DMS53 treated with DMSO at 0.1 percent for 48 hours (cell line): Measurements from ENCODE around the gene TANC1.
A peak's percentile ranks its signal among the peaks of the same experiment; 100 is the strongest.
"Not testable (repeated sequence)": the region's sequence is repeated elsewhere in the genome, so short reads cannot be mapped to it uniquely, and the experiment has no call there.

Experiments
- DNase-seq: peaks from one replicate; lab custom pipeline; 2025; ENCODE audit not compliant: unreplicated experiment; lab: John Stamatoyannopoulos, UW

The TANC1 gene

DNA sequence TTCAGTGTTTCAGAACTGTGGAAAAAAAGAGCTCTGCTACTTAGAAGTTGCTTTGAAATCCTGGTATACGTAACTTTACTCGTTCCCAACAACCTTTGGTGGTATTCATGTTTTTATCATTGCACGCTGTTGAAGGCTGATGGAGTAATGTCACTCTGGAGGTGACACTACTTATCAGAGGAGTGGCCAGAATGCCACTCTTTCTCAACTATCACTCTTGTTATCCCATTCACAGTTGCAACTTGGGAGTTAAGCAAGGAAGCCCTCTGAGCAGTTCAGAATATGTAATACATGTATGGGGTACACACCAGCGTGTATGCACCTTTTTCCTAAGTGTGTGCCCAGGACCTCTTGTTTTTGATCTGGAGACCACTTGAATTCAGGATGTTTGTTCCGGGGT, 53.6 kb downstream of the TANC1 start:
- no peak for DNase-seq

DNA sequence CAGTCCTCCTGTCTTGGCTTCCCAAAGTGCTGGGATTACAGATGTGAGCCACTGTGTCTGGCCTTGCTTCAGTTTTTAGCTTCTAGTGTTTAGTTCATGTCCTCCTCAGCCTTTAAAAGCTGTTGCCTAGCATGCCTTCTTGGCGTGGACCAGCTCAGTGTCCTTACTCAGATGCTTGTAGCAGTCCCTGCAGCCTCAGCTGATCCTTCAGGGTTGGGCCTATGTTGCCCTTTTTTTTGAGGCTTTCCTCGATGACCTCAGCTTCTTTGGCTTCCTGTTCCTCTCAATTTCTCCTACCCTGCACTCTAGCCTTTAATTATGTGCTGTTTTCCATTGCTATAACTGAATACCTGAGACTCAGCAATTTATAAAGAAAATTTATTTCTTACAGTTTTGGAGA, 57.7 kb downstream of the TANC1 start:
- no peak for DNase-seq

DNA sequence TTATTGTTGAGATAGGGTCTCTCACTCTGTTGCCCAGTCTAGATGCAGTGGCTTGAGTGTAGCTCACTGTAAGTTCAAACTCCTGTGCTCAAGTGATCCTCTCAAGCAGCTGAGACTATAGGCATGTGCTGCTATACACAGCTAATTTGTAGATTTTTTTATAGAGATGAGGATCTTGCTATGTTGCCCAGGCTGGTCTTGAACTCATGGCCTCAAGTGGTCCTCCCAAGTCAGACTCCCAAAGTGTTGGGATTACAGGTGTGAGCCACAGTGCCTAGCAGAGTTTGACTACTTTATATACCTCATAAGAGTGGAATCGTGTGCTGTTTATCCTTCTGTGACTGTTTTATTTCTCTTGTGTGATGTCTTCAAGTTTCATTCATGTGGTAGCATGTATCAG, 60.3 kb downstream of the TANC1 start:
- DNase-seq, result no peak

DNA sequence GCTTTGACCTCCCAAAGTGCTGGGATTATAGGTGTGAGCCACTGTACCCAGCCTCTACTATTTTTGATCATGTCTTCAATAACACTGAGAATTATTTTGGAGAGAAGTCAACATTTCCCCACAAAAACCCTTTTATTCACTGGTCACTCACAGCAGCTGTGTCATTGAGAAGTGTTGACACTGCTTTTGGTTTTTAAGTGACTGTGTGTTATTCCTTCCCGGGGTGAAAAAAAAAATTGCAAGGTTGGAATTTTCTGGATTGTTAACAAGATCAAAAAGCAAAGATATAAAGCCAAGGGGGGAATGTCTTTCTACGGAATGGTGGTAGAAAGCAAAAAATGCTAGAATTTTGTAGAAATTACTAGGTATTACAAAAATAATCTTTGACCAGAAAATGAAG, 61.5 kb downstream of the TANC1 start:
- DNase-seq, result no peak

DNA sequence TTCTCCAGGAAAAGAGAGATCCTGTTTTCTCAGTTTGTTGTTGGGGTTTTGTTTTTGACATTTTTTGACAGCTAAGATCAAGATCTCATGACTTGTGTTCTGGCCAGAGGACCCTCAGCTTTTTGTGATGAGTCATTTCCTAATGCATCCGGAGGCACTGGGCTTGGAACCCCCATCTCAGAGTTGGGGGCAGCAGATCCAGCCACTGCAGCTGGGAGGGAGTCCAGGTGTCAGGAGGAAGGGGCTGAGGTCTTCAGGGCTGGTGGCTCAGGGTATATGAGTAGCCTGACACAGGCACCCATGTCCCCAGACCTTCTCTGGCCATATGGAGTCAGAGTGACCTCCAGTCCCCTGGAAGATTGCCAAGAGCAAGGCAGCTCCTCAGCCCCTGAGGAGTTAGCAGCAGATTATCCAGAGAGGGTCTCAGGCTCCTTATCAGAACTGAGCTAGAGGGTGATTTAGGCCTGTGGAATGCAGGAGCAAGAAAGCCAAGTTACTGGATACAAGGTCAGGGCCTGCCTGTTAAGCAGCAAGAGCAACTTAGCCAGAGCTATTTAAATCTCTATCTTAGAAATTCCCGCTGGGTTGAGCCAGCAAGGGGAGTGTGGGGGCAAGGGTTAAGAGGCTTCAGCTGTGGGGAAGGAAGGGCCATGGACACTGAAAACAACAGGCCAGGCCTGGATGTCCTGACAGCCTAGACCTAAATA, 62.4 kb downstream of the TANC1 start:
- DNase-seq, result no peak

DNA sequence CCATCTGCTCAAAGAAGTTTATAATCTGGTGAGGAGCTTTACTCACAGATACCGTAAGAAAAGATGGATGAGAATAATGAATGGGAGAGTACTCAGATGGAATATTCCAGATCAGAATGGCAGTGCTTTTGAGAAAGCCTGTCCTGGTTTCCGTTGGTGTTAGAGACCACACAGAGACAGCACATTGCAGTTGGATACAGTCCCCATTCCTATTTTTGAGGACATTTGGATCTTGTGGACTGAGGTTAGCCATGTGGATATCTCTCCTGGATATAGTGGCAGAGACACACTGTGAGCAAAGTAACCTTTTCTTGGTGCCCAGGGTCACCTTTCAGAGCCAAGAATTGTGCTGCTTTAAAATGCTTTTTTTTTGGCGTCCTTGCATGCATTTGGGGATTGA, 63.7 kb downstream of the TANC1 start:
- DNase-seq, result no peak

DNA sequence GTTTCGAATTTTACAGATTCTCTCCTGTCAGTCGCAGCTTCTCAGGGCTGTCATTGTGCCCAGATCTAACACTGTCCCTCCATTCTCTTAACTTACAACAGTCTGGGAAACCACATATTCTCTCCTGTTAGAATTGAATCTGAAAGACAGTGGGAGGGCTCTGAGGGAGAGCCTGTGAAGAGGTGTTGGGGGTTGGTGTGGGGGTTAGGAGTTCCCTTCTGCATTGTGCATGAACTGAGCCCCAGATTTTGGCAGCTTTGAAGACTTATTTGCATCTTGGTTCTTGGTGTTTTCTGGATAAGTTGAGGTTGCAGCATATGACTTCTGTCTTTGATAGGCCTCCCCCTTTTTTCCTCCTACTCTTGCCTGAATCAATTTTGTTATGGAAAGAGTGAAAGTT, 64.1 kb downstream of the TANC1 start:
- no peak for DNase-seq

DNA sequence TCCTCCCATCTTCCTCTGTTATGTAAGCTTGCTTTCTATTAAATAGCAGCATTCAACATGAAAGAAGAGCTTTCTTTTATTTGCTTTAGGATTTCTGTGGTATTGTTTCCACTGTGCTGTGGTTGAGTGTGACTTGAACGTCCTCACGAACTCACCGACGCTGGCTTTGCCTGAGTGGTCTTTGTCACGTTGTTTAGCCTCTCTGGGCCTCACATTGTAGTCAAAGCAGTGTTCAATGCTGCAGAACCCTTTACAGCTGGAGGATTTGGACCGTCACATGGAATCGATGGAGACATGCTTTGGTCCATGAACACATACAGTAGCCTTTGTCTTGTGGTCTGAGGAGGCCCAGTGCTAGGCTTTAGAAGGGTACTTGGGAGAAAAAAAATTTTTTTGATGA, 66.3 kb downstream of the TANC1 start:
- DNase-seq, result peak; percentile 68

DNA sequence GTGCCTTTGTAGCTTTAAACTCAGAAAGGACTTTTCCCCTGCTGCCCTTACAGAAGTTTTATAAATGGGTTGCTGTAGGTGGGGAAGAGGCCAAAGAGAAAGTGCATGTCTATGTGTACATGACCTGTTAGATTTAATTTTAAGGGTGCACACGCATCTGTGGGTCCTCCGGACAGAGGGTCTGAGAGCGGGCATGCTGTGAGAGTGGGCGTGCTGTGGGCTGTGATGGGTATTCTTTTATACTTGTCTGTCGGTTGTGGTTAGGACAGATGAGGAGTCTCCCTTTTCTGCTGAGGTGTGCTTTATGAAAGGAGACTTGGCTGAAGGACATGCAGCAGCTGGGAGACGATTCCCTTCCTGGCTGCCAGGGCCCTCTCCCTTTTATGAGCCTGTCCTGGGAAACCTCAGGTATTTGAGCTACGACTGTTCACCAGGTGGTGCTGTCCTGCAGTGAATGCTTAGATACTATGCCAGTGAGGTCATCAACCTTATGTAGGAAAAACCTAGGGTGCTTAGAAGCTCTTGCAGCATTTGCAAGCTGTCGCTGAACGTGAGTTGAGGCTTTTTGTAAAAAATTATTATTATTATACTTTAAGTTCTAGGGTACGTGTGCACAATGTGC, 67.5 kb downstream of the TANC1 start:
- peak; percentile 90 for DNase-seq

DNA sequence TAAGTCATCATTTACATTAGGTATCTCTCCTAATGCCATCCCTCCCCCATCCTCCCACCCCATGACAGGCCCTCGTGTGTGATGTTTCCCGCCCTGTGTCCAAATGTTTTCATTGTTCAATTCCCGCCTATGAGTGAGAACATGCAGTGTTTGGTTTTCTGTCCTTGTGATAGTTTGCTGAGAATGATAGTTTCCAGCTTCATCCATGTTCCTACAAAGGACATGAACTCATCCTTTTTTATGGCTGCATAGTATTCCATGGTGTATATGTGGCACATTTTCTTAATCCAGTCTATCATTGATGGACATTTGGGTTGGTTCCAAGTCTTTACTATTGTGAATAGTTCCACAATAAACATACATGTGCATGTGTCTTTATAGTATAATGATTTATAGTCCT, 68.0 kb downstream of the TANC1 start:
- DNase-seq, result not testable (repeated sequence)

DNA sequence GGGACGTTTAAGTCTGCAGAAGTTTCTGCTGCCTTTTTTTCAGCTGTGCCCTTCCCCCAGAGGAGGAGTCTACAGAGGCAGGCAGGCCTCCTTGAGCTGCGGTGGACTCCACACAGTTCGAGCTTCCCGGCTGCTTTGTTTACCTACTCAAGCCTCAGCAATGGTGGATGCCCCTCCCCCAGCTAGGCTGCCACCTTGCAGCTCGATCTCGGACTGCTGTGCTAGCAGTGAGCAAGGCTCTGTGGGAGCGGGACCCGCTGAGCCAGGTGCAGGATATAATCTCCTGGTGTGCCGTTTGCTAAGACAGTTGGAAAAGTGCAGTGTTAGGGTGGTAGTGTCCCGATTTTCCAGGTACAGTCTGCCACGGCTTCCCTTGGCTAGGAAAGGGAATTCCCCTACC, 72.9 kb downstream of the TANC1 start:
- DNase-seq, result not testable (repeated sequence)

DNA sequence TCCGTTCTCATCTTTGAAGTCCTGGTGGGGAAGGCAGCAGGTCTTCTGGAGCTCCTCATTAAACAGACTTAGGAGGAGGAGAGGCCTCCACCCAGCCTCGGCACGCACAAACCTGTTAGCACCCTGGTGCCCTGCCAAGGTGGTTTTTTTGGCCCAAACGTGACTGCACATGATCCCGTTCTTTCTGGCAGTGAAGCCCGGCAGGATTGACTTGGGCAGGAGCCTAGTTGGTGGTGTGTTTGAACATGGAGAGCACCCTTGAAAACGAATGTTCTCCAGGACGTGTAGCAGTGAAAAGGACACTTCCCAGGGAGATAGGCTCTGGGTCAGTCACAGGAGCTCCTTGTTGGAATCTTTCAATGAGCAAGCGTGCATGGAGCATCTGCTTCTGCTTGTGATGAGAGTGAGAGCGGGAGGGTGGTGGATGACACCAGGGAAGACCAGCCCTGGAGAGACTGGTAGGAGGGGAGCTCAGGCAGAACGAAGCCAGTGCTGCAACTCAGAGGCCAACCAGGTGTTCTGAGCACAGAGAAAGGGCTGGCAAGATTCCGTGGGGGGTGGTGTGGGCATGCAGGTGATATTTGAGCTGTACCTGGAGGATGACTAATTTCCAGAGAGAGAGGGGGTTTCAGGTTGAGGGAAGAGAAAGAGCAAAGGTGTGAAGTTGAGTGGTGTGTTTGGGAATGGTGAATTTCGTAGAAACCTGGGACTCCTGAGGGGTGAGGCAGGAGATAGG, 73.8 kb downstream of the TANC1 start:
- DNase-seq, result no peak

DNA sequence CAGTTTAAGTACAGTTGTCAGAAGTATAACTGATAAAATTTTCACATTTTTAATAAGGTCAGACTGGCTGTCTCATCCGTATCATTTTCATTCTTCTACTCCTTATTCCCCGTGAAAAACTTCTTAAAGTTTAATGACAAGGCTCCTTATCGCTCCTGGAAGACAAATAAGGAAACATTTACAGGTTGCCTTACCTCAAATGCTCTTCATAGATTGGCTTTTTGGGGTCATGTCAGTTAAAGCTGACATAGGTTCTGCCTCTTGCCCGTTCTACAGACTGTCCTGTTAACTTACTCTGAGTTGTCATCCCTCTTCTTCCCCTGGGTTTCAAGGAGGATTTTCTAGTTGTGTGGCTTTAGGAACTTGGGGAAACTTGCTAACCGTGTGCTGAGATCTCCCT, 75.3 kb downstream of the TANC1 start:
- no peak for DNase-seq

DNA sequence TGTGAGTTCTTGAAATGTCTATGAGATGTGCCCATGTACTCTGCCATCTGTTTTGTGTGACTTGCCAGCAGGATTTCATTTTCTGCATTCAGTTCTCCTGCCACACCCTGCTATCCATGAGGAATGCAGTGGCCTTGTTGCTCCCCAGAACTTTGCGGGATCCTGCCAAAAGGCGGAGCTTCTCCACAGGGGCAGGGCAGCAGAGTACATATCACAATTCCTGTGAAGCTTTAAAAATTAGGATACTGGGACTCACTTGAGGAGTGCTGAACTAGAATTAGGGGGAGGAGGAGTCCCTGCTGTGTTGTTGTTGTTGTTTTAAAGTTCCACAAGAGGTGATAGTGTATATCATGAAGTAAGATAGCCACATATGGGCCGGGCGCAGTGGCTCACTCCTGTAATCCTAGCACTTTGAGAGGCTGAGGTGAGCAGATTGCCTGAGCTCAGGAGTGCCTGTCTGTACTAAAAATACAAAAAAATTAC, 76.4 kb downstream of the TANC1 start:
- DNase-seq, result no peak

DNA sequence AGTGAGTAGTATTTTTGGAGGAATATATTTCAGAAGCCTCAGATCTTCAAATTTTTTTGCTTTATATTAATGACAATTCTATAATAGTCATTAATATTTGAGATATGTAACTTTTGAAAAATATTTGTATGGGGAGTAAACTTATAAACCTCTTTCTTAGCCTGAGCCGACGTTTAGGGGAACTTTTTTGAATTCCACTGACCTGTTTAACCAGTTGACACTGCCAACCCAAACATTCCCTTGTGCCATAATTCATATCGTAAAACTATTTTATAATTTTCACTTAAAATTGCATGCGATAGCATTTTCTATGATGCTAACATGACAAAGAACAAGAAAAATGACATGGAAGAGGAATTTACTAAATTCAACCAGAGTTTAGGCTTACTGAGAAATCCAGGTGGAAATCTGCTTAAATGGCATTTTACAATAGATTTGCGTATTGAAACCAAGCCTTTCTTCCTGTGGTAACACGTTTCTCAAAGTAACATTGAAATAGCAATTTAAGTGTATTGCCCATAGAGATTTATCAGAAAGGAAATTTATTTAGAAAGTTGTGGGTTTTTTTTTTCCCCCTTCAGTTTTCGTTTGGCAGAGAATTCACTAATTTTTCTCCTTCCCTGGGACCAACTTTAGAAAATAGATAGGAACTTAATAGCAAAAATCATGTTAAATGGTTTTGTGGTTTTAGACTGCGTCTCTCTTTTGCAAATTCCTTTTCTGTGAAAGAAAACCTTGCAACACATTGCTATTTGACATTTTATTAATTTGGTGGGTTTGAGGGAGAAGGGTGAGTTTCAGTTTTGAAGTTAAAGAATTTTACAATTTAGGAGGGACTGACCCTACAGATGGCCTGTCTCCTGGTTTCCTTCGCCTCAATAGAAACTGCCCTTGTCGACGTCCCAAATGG, 77.4 kb downstream of the TANC1 start:
- no peak for DNase-seq

DNA sequence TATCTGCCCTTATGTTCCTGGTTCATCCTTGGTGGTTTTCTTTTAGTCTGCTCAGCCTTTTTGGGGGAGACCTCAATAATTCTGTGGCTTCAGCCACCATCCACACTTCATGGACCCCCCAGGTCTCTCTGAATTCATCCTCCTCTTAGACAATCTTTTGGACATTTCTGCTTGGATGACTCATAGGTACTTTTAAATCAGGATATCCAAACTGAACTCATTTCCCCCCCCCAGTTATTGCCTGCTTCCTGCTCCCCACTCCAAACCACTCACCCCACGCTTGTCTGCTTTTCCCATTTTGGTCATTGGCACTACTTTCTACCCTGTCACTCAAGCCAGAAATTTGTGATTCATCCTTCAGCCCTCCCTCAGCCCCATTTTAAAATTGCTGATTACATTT, 78.5 kb downstream of the TANC1 start:
- DNase-seq, result no peak

DNA sequence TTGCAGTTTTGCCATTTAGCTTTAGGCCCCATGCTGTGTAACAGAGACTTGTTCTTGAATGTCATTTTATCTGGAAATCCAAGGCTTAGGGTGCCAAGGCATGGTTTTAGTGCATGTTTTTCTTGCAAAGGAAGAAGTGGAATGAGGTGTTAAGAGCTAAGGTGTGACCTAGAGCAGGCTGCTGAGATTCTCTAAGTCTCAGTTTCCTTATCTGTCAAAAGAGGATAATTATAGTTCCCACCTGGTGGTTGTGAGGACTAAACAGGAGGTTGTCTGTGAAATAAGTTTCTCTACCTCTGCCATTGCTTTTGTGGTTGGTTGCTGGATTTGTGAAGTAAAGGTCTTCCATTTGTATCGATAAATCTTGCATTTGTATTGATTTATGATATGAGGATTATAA, 82.0 kb downstream of the TANC1 start:
- DNase-seq, result no peak

DNA sequence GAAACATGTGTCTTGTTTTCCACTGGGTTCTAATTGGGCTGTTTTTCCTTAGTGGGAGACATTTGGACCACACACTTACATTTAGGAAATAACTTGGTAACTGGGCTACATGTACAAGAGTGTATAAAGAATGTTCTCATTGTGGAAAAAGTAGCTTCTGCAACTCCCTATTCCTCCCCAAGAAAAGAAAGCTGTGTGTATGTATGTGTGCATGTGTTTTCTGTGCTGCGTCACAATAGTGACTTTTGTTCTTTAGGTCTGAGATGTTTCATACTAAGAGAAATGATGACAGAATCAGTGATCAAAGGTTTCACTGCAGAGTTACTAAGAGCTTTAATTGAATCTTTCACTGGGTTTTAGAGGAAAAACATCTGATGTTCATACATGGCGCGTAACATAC, 82.7 kb downstream of the TANC1 start:
- no peak for DNase-seq

DNA sequence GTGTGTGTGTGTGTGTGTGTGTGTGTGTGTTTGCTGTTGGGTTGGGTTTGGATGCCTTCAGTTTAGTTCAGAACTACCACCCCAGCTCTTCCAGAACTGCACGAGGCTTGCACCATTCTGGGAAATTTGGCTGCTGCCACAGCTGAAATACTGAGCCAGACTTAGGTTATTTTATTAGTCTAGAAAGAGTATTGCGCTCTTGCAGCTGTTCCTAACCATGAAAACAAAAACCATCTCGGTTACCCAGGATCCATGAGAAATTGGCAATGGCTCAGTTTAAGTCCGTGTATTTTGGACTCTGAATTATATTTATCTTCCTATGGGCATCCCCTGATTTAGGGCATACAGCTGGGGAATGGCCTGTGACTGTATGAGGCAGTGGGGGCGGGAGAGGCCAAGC, 83.2 kb downstream of the TANC1 start:
- DNase-seq, result no peak

DNA sequence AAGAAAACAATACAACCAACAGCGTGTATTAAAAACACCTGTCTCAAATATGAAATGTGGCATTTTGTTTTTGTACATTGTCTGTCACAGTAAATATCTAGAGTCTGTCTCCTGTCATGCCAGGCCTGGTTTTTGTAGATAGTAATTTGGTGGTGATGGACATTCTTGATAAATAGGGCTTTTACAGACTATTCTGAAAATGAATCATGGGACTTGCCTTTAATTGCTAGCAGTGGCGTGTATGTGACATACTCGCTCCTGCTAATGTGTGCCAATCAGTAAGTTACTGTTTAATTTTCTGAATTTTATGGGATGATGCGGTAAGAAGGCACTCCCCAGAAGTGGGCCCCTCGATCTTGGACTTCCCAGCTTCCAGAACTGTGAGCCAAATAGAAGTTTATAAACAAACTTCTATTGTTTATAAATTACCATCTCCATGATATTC, 83.7 kb downstream of the TANC1 start:
- DNase-seq, result no peak
